Right lobe of liver (tissue), 6 donors: Measurements from ENCODE around the gene KCND2. TPM values are rescaled to one million over a fixed set of nuclear protein-coding genes. Genes with fewer than 3 reads are reported as not detected.

Experiments used
- ATAC-seq, 4 donors: fragments of 200-7000 bp; cut with Tn5 transposase; one replicate each; pipeline ENCODE4 v1.9.1; 2020; ENCODE audit warnings: mild to moderate bottlenecking in 4 of 4, moderate library complexity in 4 of 4
- DNase-seq, 3 donors: peaks; one replicate each; pipeline ENCODE4 v3.0.0-alpha.2; 2020
- H3K27ac ChIP-seq, 3 donors: fragments of 200-600 bp; one replicate each; pipeline ENCODE4 v1.8.0; 2022
- H3K27me3 ChIP-seq, 2 donors: fragments of 200-600 bp; one replicate each; pipeline ENCODE4 v1.8.0; 2022
- H3K36me3 ChIP-seq, 4 donors: fragments of 200-600 bp; sonication (generic) in 1 of 4; one replicate each; pipeline versions ENCODE4 v1.5.1 to v1.8.0; 2017 to 2022; ENCODE audit warnings: control low read depth in 1 of 4
- H3K4me1 ChIP-seq, 4 donors: fragments of 200-600 bp; sonication (generic) in 1 of 4; one replicate each; pipeline versions ENCODE4 v1.5.1 to v1.8.0; 2017 to 2022; ENCODE audit warnings: control low read depth in 1 of 4
- H3K4me3 ChIP-seq, 3 donors: fragments of 200-600 bp; one replicate each; pipeline ENCODE4 v1.8.0; 2022
- H3K9me3 ChIP-seq, 4 donors: fragments of 200-600 bp; sonication (generic) in 1 of 4; one replicate each; pipeline versions ENCODE4 v1.5.1 to v1.8.0; 2017 to 2022; ENCODE audit warnings: control low read depth in 1 of 4
- CTCF ChIP-seq, 4 donors: fragments of 200-600 bp in 3 of 4; fragments of 450-650 bp in 1 of 4; IDR thresholded peaks; one replicate each; pipeline versions ENCODE4 v1.5.1 to v1.8.0; 2016 to 2022; ENCODE audit warnings: antibody characterized with exemption in 4 of 4, mild to moderate bottlenecking in 2 of 4
- POLR2A ChIP-seq: fragments of 450-650 bp; IDR thresholded peaks from one replicate; pipeline ENCODE4 v1.6.1; 2017; ENCODE audit warnings: antibody characterized with exemption, mild to moderate bottlenecking
- WGBS: methylation state at CpG from one replicate; pipeline ENCODE4 v1.1.6; 2018; ENCODE audit warnings: low coverage, low lambda C conversion rate; ENCODE audit not compliant: insufficient coverage; ENCODE audit errors: missing lambda C conversion rate; 5-methylcytosine and 5-hydroxymethylcytosine counted together
- intact Hi-C, 2 donors: fragments of 100-400 bp; cut with DNase I; formaldehyde crosslinking; loops; one replicate each; pipeline versions ENCODE4 v1.11.2 to v1.14.1; 2022
- total RNA-seq, 6 experiments: library from RNA; depleted of rRNA in 2 of 6; stranded (reverse); fragments of >200 nt in 2 of 6; fragmentation: NEBNext Ultra II Directional in 3 of 6; extraction: Animal tissue kit (Norgen Biotek cat#: 25700) in 3 of 6; gene quantifications; one replicate each; pipeline versions ENCODE4 v1.1.0 to v1.2.4, GENCODE V29; 2016 to 2023
- donor health status: DM: no; HTN: yes; CAD: no.
- donor health status: DM: no; HTN: no; CAD: no.
- donor health status: DM: no; HTN: no; CAD: no.
- donor health status: DM: no; HTN: yes; CAD: no.
- donor health status: DM: no; HTN: yes; CAD: no.

KCND2 gene
- total RNA-seq, 6 experiments from 2014 or later, result 0.04 to 0.49 TPM; not detected in 4

DNA sequence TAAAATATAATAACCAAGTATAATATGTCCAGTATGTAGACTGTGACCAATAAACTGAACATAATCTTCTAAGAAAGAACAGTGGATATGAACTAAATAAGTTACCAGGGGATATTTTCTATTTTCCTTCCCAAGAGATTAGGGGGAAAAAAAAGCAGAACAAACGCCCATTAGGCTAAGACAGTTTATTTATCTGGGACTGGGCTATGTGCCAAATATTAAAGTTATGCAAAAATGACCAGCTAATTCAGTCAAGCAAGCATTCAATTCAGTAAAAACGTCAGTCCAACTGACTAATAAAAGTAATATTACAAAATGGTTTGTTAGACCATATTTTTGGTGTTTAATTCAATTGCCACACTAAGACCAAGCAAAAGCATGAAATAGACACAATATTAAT lies 462.8 kb downstream of the KCND2 start:
- intact Hi-C loops, result no loop called here
- Histone ChIP-seq H3K36me3 (no peaks in the 10 kb centered on the region), H3K27me3 (no peaks in the 10 kb centered on the region), H3K9me3 (no peaks in the 10 kb centered on the region), H3K4me1 (no peaks in the 10 kb centered on the region), H3K4me3 (no peak overlapping the region), H3K27ac (no peak overlapping the region)
- DNase-seq (no peak), ATAC-seq (no peak)
- WGBS, result 28% methylated on average over 2 of the region's 2 CpGs
- no peak for TF ChIP-seq CTCF (IDR thresholded peaks at IDR 0.05)
- TF ChIP-seq POLR2A, result no peak

DNA sequence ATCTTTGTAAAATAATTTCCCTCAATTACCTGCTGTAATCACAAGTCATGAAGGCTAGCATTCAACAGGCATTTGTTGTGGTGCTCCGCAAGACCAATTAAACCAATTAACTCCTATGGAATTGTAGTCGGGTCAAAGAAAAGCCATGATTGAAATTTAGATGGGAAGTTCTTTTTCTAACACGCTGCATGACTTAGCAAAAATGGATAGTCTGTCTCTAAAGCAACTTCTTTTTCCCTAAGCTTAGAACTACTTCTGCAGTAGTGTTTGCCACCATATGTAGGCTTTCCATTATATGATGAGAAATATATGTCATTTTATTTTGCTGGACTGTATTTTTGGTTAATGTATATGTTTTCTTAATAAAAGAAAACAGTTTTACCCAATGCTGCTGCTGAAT lies 465.8 kb downstream of the KCND2 start:
- no peaks in the 10 kb centered on the region for H3K27me3 ChIP-seq
- H3K36me3 ChIP-seq, result no peaks in the 10 kb centered on the region
- no peak overlapping the region for H3K4me3 ChIP-seq
- no peak for TF ChIP-seq POLR2A
- no peak for TF ChIP-seq CTCF (IDR thresholded peaks at IDR 0.05)
- no peaks in the 10 kb centered on the region for H3K4me1 ChIP-seq
- 62% methylated on average over 3 of the region's 3 CpGs for WGBS
- H3K9me3 ChIP-seq, result no peaks in the 10 kb centered on the region
- ATAC-seq (no peak), DNase-seq (no peak)
- intact Hi-C loops, result no loop called here
- H3K27ac ChIP-seq, result no peak overlapping the region

DNA sequence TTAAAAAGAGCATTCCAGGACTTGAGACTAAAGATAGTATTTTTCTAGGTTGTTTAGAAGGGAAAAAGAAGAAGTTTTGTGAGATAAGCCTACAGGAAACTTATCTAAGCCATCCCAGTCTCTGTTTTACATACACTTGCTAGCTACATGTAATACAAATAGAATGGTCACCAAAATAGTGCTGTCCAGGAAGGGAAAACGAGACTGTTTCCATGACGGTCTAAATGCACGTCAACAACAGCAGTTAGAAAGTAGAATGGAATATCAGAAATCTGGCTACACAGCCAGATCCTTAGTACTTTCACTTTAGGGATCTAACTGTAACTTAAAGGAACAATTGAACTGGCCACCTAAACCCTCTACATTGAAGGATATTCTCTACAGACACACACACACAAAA lies 467.4 kb downstream of the KCND2 start:
- Histone ChIP-seq H3K4me3 (peak overlapping the region in 2 of 3 donors; percentile 26 to 27), H3K9me3 (no peaks in the 10 kb centered on the region), H3K4me1 (no peaks in the 10 kb centered on the region), H3K27ac (no peak overlapping the region), H3K36me3 (no peaks in the 10 kb centered on the region), H3K27me3 (no peaks in the 10 kb centered on the region)
- DNase-seq (no peak), ATAC-seq (peak; percentile 73 to 79 (median 76))
- WGBS, result 6% methylated on average over 3 of the region's 3 CpGs
- intact Hi-C loops, result no loop called here
- TF ChIP-seq POLR2A (no peak), CTCF (IDR thresholded peaks at IDR 0.05) (no peak)

GRCh38 chr7:120741371-120742042 lies 468.5 kb downstream of the KCND2 start:
- DNase-seq, result peak in 1 of 3 donors; percentile 37
- no peaks in the 10 kb centered on the region for H3K4me1 ChIP-seq
- H3K9me3 ChIP-seq, result no peaks in the 10 kb centered on the region
- intact Hi-C loops, result no loop called here
- TF ChIP-seq POLR2A (no peak), CTCF (IDR thresholded peaks at IDR 0.05) (no peak)
- no peaks in the 10 kb centered on the region for H3K27me3 ChIP-seq
- H3K27ac ChIP-seq, result no peak overlapping the region
- H3K4me3 ChIP-seq, result peak overlapping the region in 2 of 3 donors; percentile 16 to 26
- WGBS, result 37% methylated on average over 7 of the region's 7 CpGs
- H3K36me3 ChIP-seq, result no peaks in the 10 kb centered on the region
- peak in 3 of 4 donors; percentile 52 to 68 (median 53) for ATAC-seq
